GM18511 (cell line): Measurements from ENCODE around the gene AK1.

Source experiments
- ATAC-seq: cut with Tn5 transposase; IDR thresholded peaks from one replicate; pipeline ENCODE4 v1.9.1; 2021; ENCODE audit warnings: mild to moderate bottlenecking, moderate library complexity; ENCODE audit not compliant: unreplicated experiment

The AK1 gene

GRCh38 chr9:127869310-127870152, 7.9 kb downstream of the AK1 start:
- ATAC-seq, result no peak

- no peak for ATAC-seq
Observed at GRCh38 chr9:127868278-127868902, 9.1 kb downstream of the AK1 start.

GRCh38 chr9:127867356-127868277, 9.9 kb downstream of the AK1 start:
- ATAC-seq, result no peak

GRCh38 chr9:127866535-127866934, 10.9 kb downstream of the AK1 start:
- ATAC-seq, result no peak

GRCh38 chr9:127865645-127866464, 11.6 kb downstream of the AK1 start:
- no peak for ATAC-seq

- no peak for ATAC-seq
Observed at GRCh38 chr9:127863191-127863621, 14.3 kb downstream of the AK1 start.

- no peak for ATAC-seq
Observed at GRCh38 chr9:127862075-127863011, 15.1 kb downstream of the AK1 start.

GRCh38 chr9:127860779-127861178, 16.7 kb downstream of the AK1 start:
- no peak for ATAC-seq

- ATAC-seq, result no peak
Observed at GRCh38 chr9:127860260-127860659, 17.2 kb downstream of the AK1 start.

GRCh38 chr9:127858041-127858512, 19.4 kb downstream of the AK1 start:
- no peak for ATAC-seq

- no peak for ATAC-seq
Observed at GRCh38 chr9:127857278-127857677, 20.2 kb downstream of the AK1 start.

- no peak for ATAC-seq
Observed at GRCh38 chr9:127856729-127857116, 20.8 kb downstream of the AK1 start.

- no peak for ATAC-seq
Observed at GRCh38 chr9:127856094-127856728, 21.3 kb downstream of the AK1 start.

- ATAC-seq, result no peak
Observed at GRCh38 chr9:127855522-127855921, 22.0 kb downstream of the AK1 start.

- ATAC-seq, result no peak
Observed at GRCh38 chr9:127854960-127855359, 22.5 kb downstream of the AK1 start.

- ATAC-seq, result no peak
Observed at GRCh38 chr9:127854184-127854806, 23.2 kb downstream of the AK1 start, which contains the start of gene ENG. TSS of gene ENG (minus strand) at chr9:127854658. CDS start at chr9:127854355, 303 bp downstream.

GRCh38 chr9:127853312-127854183, 23.9 kb downstream of the AK1 start:
- no peak for ATAC-seq
